Liver (tissue), 3 donors: ENCODE measurements around the gene FBRS.

Source experiments
- CTCF ChIP-seq: fragments of 150-350 bp; IDR thresholded peaks from 2 replicates; pipeline ENCODE4 v1.5.1; 2017; ENCODE audit warnings: improper control_type of control experiment, low read depth, low read length; ENCODE audit not compliant: missing input control
- TAF1 ChIP-seq: conservative IDR thresholded peaks from 2 replicates; pipeline ENCODE4 v1.6.1; 2016; ENCODE audit warnings: antibody characterized with exemption, mild to moderate bottlenecking
- YY1 ChIP-seq: IDR thresholded peaks from 2 replicates; pipeline ENCODE4 v1.6.1; 2016; ENCODE audit warnings: antibody characterized with exemption, mild to moderate bottlenecking
- donor health status: healthy.
- donor health status: healthy.

- TF ChIP-seq TAF1 = no peak
- TF ChIP-seq YY1 = no peak
- no peak for TF ChIP-seq CTCF
These were observed 6.4 kb downstream of the FBRS start for GRCh38 chr16:30664616-30665109.
